ENCODE results near the gene FOSL1.

Gene FOSL1

GRCh38 chr11:65882120-65883057, 17.8 kb downstream of the FOSL1 start:
- no peak for DNase-seq (ENCODE audit: low read depth in 3 of 3)

GRCh38 chr11:65880844-65881421, 19.3 kb downstream of the FOSL1 start:
- DNase-seq (ENCODE audit: low read depth in 3 of 3): no peak

- DNase-seq (ENCODE audit: low read depth in 3 of 3): no peak
Measured at GRCh38 chr11:65880027-65880426, 20.2 kb downstream of the FOSL1 start.

- no peak for DNase-seq (ENCODE audit: low read depth in 3 of 3)
Measured at GRCh38 chr11:65879617-65880016, 20.6 kb downstream of the FOSL1 start, which contains the start of gene CTSW. CTSW (plus strand) TSS chr11:65879837; CDS start chr11:65879855, 18 bp downstream.

GRCh38 chr11:65873318-65874156, 26.7 kb downstream of the FOSL1 start:
- DNase-seq (ENCODE audit: low read depth in 3 of 3): peak; percentile 93 to 97 (median 96)

GRCh38 chr11:65872586-65873317, 27.4 kb downstream of the FOSL1 start, which contains the start of gene EFEMP2:
EFEMP2 (minus strand) TSS chr11:65872800; CDS start chr11:65872354, 446 bp downstream.
- DNase-seq (ENCODE audit: low read depth in 3 of 3): no peak

- no peak for DNase-seq (ENCODE audit: low read depth in 3 of 3)
Measured at GRCh38 chr11:65871811-65872548, 28.2 kb downstream of the FOSL1 start.

GRCh38 chr11:65870706-65871681, 29.2 kb downstream of the FOSL1 start:
- no peak for DNase-seq (ENCODE audit: low read depth in 3 of 3)

GRCh38 chr11:65870307-65870658, 29.9 kb downstream of the FOSL1 start:
- no peak for DNase-seq (ENCODE audit: low read depth in 3 of 3)

- no peak for DNase-seq (ENCODE audit: low read depth in 3 of 3)
Measured at GRCh38 chr11:65869643-65870306, 30.4 kb downstream of the FOSL1 start.

- no peak for DNase-seq (ENCODE audit: low read depth in 3 of 3)
Measured at GRCh38 chr11:65868907-65869306, 31.3 kb downstream of the FOSL1 start.

- no peak for DNase-seq (ENCODE audit: low read depth in 3 of 3)
Measured at GRCh38 chr11:65868076-65868667, 32.0 kb downstream of the FOSL1 start.

- DNase-seq (ENCODE audit: low read depth in 3 of 3): no peak
Measured at GRCh38 chr11:65867284-65868071, 32.7 kb downstream of the FOSL1 start.

GRCh38 chr11:65866509-65867283, 33.5 kb downstream of the FOSL1 start:
- no peak for DNase-seq (ENCODE audit: low read depth in 3 of 3)

- no peak for DNase-seq (ENCODE audit: low read depth in 3 of 3)
Measured at GRCh38 chr11:65865550-65866172, 34.5 kb downstream of the FOSL1 start.

- DNase-seq (ENCODE audit: low read depth in 3 of 3): no peak
Measured at GRCh38 chr11:65864706-65865471, 35.3 kb downstream of the FOSL1 start.

All from stimulated activated CD4-positive, alpha-beta T cell treated with anti-CD3 and anti-CD28 coated beads, TNF-alpha, amount 100 ng/mL, for 4 hours (primary cell).